Transverse colon (tissue), 4 donors: ENCODE measurements around the gene PCDHB16.

Source experiments
- EP300 ChIP-seq: sonication (generic); formaldehyde crosslinking; IDR thresholded peaks from one replicate; pipeline ENCODE4 v1.6.1; 2017; ENCODE audit warnings: antibody characterized with exemption, low read depth
- POLR2A ChIP-seq: fragments of 450-650 bp; IDR thresholded peaks from one replicate; pipeline ENCODE4 v1.6.1; 2016; ENCODE audit warnings: antibody characterized with exemption, mild to moderate bottlenecking, moderate library complexity
- POLR2AphosphoS5 ChIP-seq, 3 donors: sonication (generic); formaldehyde crosslinking; IDR thresholded peaks; one replicate each; pipeline ENCODE4 v1.6.1; 2016; ENCODE audit warnings: antibody characterized with exemption in 3 of 3
- TF ChIP-seq, protein P1 (sequence below), 5 experiments: fragments of 200-600 bp in 3 of 5; fragments of 450-650 bp in 2 of 5; sonication (generic) in 3 of 5; IDR thresholded peaks; 1 replicate in 2 of 5; 2 replicates in 3 of 5; pipeline ENCODE4 v1.5.1; 2016 to 2017; ENCODE audit warnings: antibody characterized with exemption in 5 of 5, inconsistent platforms in 3 of 5, mild to moderate bottlenecking in 2 of 5, moderate library complexity in 1 of 5

GRCh38 chr5:141182248-141182647, at the start of gene PCDHB16:
- TF ChIP-seq, protein P1, sequence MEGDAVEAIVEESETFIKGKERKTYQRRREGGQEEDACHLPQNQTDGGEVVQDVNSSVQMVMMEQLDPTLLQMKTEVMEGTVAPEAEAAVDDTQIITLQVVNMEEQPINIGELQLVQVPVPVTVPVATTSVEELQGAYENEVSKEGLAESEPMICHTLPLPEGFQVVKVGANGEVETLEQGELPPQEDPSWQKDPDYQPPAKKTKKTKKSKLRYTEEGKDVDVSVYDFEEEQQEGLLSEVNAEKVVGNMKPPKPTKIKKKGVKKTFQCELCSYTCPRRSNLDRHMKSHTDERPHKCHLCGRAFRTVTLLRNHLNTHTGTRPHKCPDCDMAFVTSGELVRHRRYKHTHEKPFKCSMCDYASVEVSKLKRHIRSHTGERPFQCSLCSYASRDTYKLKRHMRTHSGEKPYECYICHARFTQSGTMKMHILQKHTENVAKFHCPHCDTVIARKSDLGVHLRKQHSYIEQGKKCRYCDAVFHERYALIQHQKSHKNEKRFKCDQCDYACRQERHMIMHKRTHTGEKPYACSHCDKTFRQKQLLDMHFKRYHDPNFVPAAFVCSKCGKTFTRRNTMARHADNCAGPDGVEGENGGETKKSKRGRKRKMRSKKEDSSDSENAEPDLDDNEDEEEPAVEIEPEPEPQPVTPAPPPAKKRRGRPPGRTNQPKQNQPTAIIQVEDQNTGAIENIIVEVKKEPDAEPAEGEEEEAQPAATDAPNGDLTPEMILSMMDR (IDR thresholded peaks at IDR 0.05), result peak in 1 of 5 experiments; percentile 4
- TF ChIP-seq POLR2A (no peak), POLR2AphosphoS5 (IDR thresholded peaks at IDR 0.05) (no peak), EP300 (no peak)
